PC-9 (cell line): ENCODE results near the gene CELSR2.

Experiments used
- EZH2 ChIP-seq: fragments of 200-600 bp; sonication (generic); IDR thresholded peaks from 2 replicates; pipeline ENCODE4 v1.8.0; 2017; ENCODE audit warnings: antibody characterized with exemption, low read depth
- TF ChIP-seq, protein P1 (sequence below): fragments of 200-600 bp; sonication (generic); conservative IDR thresholded peaks from 2 replicates; pipeline ENCODE4 v1.6.1; 2017; ENCODE audit warnings: mixed run types, antibody characterized with exemption, mild to moderate bottlenecking, moderate library complexity

DNA sequence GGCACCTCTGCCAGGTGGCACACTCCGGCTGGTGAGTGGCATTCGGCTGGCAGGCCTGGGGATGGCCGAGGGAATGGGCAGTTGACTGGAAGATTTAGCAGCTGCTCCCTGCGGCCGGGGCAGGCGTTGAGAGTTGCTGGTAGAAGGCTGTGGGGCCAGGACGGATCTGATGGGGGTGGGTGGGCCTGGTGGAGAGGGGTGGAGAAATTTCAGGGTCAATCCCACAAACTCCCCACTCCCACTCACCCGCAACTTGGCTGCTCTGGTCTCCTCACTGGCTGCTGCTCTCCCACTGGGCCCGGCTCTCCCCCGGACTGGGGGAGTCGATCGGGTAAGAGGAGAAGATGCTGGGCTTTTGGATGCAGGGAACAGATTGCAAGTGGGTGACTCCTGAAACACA, 31.5 kb downstream of the CELSR2 start:
- TF ChIP-seq, protein P1, sequence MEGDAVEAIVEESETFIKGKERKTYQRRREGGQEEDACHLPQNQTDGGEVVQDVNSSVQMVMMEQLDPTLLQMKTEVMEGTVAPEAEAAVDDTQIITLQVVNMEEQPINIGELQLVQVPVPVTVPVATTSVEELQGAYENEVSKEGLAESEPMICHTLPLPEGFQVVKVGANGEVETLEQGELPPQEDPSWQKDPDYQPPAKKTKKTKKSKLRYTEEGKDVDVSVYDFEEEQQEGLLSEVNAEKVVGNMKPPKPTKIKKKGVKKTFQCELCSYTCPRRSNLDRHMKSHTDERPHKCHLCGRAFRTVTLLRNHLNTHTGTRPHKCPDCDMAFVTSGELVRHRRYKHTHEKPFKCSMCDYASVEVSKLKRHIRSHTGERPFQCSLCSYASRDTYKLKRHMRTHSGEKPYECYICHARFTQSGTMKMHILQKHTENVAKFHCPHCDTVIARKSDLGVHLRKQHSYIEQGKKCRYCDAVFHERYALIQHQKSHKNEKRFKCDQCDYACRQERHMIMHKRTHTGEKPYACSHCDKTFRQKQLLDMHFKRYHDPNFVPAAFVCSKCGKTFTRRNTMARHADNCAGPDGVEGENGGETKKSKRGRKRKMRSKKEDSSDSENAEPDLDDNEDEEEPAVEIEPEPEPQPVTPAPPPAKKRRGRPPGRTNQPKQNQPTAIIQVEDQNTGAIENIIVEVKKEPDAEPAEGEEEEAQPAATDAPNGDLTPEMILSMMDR, result no peak
- no peak for TF ChIP-seq EZH2
